Skeletal muscle tissue (tissue), 4 donors: ENCODE data around the gene ARID1B. TPM values are rescaled to one million over a fixed set of nuclear protein-coding genes. Genes with fewer than 3 reads are reported as not detected.
A peak's percentile ranks its signal among the peaks of the same experiment; 100 is the strongest.

Source experiments
- H3K27ac ChIP-seq: one replicate; pipeline ENCODE4 v1.7.0; 2013; ENCODE audit warnings: mild to moderate bottlenecking, low read depth, low read length, inconsistent platforms
- H3K27me3 ChIP-seq, 3 donors: one replicate each; pipeline ENCODE4 v1.7.0; 2013; ENCODE audit warnings: low read length in 3 of 3; ENCODE audit not compliant: control insufficient read depth in 3 of 3, insufficient read depth in 3 of 3
- H3K36me3 ChIP-seq, 3 donors: one replicate each; pipeline ENCODE4 v1.7.0; 2013; ENCODE audit warnings: low read length in 3 of 3; ENCODE audit not compliant: control insufficient read depth in 3 of 3, insufficient read depth in 3 of 3
- H3K4me1 ChIP-seq, 3 donors: one replicate each; pipeline ENCODE4 v1.7.0; 2013; ENCODE audit warnings: low read length in 3 of 3, mild to moderate bottlenecking in 3 of 3; ENCODE audit not compliant: control insufficient read depth in 3 of 3, insufficient read depth in 3 of 3
- H3K4me3 ChIP-seq, 3 donors: one replicate each; pipeline ENCODE4 v1.7.0; 2013; ENCODE audit warnings: low read length in 3 of 3
- H3K9ac ChIP-seq, 3 donors: one replicate each; pipeline ENCODE4 v1.7.0; 2013; ENCODE audit warnings: low read length in 3 of 3, mild to moderate bottlenecking in 3 of 3, moderate library complexity in 2 of 3, low read depth in 1 of 3
- H3K9me3 ChIP-seq, 3 donors: one replicate each; pipeline ENCODE4 v1.7.0; 2013; ENCODE audit warnings: low read length in 3 of 3; ENCODE audit not compliant: control insufficient read depth in 3 of 3
- total RNA-seq: library from RNA; depleted of rRNA; stranded (reverse); fragments of >200 nt; gene quantifications from one replicate; pipeline ENCODE4 v1.2.3, GENCODE V29; 2014
- donor health status: Osteomylitis.

The ARID1B gene
- total RNA-seq, 1 donor from 2014 or later: 73.6 TPM

DNA sequence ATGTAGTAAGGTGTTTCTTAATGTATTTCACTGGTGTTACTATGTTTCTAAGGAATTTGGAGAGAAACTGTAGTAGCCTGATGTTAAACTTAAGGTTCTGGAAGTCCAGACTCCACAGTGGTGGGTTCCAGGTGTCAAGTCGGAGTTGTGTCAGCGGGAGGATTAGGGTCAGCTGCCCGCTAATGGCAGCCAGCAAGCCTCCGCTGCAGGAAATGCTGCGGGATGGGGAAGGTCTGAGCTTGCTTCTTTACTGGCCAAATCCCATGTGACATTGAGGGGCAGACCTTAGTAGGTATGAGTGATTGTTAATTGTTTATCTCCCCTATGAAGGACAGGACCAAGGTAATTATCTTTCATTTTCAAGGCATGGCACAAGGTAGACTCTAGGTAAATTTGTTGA, 3.7 kb upstream of the ARID1B start:
- H3K4me1 ChIP-seq: peaks cover 8 to 15% (median 12%) of the 10 kb centered on the region in 3 donors
- H3K27me3 ChIP-seq: no peaks in the 10 kb centered on the region
- no peaks in the 10 kb centered on the region for H3K9me3 ChIP-seq
- no peak overlapping the region for H3K9ac ChIP-seq
- H3K4me3 ChIP-seq: peak overlapping the region in 1 of 3 donors; percentile 26
- no peak overlapping the region for H3K27ac ChIP-seq
- H3K36me3 ChIP-seq: no peaks in the 10 kb centered on the region

DNA sequence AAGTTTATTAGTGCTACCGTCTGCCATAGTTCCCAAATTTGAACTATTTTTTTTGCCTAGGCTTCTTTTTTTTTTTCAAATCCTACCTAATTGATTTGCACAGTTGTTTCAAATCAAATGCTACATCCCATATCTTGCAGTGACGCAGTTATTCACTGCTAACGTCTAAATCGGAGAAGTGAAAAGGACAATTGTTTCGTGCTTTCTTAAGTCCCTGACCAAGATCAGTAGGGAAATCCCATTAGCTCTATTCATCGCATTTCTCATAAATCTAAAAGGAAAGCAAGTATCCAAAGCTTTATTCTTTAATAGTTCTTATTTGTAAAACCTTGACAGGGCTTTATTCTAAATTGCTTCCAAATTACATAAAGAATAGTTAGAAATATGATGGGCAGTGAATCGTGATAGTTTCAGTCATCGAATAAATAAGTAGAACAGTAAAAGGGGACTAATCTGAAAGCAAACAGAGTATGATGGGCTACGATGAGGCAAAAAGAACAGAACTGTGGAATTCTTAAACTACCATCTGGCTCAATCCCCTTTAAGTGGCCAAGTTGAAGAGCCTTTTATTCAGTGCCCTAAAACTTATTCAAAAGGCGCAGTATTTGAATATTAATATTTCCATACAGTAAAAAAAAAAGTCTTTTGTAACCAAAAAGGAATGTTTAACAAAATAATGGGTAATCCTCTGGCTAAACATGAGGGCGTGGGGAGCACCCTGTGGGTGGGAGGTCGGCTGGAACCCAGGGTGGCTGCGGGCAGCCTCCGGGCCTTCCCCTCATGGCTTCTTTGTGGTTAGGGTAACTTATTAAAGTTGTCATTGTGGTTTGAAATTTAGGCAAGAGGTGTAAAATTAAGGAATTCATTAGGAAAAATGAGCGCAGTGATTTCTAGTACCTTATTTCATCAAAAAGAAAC, 3.0 kb upstream of the ARID1B start:
- Histone ChIP-seq H3K4me3 (peak overlapping the region in 1 of 3 donors; percentile 30), H3K27me3 (no peaks in the 10 kb centered on the region), H3K4me1 (peaks cover 8 to 15% (median 12%) of the 10 kb centered on the region in 3 donors), H3K9ac (peak overlapping the region in 1 of 3 donors; percentile 39), H3K9me3 (no peaks in the 10 kb centered on the region), H3K27ac (no peak overlapping the region), H3K36me3 (no peaks in the 10 kb centered on the region)

DNA sequence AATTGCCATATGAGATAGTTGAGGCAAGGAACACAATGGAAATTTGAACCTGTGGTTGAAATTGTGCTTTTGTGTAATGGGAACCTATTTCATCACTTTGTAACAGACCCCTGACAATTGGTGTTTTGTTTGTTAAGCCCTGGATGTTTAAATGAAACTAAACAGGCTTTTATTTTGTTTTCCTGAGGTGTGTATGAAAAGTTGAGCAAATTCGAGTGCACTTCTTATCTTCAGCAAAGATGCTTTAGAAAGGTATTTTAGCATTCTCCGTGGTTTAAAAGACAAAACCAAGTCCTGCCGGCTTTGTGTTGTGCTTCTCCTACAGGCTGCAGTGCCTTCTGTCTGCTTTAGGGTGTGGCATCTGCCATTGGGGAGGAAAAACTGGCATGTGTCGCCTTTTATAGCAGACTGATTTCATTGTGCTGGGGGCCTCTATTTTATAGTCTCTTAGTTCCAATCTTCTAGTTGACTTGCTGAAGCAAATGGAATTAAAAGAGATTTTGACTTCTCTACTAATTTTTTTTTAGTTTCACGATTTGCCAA, 2.2 kb upstream of the ARID1B start:
- H3K9ac ChIP-seq: peak overlapping the region in 2 of 3 donors; percentile 39 to 54
- H3K4me3 ChIP-seq: peak overlapping the region in 2 of 3 donors; percentile 1 to 6
- peak overlapping the region; percentile 45 for H3K27ac ChIP-seq
- no peaks in the 10 kb centered on the region for H3K27me3 ChIP-seq
- no peaks in the 10 kb centered on the region for H3K36me3 ChIP-seq
- no peaks in the 10 kb centered on the region for H3K9me3 ChIP-seq
- H3K4me1 ChIP-seq: peaks cover 9 to 15% (median 14%) of the 10 kb centered on the region in 3 donors

DNA sequence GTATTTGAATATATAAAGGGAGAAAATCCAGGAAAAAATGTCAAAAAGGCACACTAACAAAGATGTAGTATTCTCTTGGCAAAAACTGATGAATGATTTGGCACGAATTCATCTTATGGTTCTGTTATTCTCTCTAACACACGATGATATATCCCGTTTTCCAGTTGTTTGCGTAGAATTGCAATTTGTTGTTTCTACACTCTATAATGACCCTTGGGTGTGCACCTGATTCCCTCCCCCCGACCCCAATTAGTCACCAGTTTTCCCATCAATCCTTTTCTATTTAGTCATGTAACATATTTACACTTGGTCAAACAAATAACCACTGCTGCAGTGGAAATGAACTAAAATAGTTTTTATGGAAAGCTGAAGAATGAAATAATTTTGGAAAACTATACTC, 1.5 kb upstream of the ARID1B start:
- no peaks in the 10 kb centered on the region for H3K27me3 ChIP-seq
- H3K4me1 ChIP-seq: peaks cover 14 to 17% (median 15%) of the 10 kb centered on the region in 3 donors
- peak overlapping the region in 1 of 3 donors; percentile 87 for H3K4me3 ChIP-seq
- peak overlapping the region in 1 of 3 donors; percentile 47 for H3K9ac ChIP-seq
- no peaks in the 10 kb centered on the region for H3K36me3 ChIP-seq
- H3K27ac ChIP-seq: peak overlapping the region; percentile 45
- H3K9me3 ChIP-seq: no peaks in the 10 kb centered on the region

DNA sequence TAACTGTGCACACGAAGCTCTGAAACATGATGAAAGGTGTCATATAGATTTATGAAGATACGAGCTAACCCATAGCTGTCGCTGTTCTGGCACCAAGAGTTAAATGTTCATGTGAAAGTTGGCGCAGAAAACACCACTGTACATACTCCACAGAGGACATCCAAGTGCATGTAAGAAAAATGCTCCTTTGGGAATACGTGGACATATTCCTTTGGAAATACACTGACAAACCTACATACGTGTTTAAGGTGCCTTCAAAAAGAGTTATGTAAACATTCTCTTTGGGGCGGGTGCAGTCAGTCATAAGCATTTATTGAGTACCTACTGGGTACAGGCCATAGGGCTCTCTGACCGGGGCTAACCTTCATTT, 723 bp upstream of the ARID1B start:
- Histone ChIP-seq H3K9ac (peak overlapping the region; percentile 74 to 96 (median 92)), H3K27ac (peak overlapping the region; percentile 83), H3K27me3 (no peaks in the 10 kb centered on the region), H3K4me1 (peaks cover 14 to 17% (median 15%) of the 10 kb centered on the region in 3 donors), H3K36me3 (no peaks in the 10 kb centered on the region), H3K9me3 (no peaks in the 10 kb centered on the region), H3K4me3 (peak overlapping the region; percentile 80 to 87 (median 82))

DNA sequence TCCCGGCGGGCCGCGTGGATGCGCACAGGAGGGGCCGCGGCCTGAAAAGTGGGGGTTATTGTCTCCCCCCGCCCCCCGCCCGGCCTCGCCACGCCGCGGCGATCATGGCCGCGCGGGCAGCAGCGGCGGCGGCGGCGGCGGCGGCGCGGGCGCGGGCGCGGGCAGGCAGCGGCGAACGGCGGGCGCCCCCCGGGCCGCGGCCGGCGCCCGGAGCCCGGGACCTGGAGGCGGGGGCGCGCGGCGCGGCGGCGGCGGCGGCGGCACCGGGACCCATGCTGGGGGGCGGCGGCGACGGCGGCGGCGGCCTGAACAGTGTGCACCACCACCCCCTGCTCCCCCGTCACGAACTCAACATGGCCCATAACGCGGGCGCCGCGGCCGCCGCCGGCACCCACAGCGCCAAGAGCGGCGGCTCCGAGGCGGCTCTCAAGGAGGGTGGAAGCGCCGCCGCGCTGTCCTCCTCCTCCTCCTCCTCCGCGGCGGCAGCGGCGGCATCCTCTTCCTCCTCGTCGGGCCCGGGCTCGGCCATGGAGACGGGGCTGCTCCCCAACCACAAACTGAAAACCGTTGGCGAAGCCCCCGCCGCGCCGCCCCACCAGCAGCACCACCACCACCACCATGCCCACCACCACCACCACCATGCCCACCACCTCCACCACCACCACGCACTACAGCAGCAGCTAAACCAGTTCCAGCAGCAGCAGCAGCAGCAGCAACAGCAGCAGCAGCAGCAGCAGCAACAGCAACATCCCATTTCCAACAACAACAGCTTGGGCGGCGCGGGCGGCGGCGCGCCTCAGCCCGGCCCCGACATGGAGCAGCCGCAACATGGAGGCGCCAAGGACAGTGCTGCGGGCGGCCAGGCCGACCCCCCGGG, 637 bp downstream of the ARID1B start:
- Histone ChIP-seq H3K36me3 (no peaks in the 10 kb centered on the region), H3K4me1 (peaks cover 14 to 23% (median 15%) of the 10 kb centered on the region in 3 donors), H3K9ac (peak overlapping the region; percentile 81 to 97 (median 94)), H3K9me3 (no peaks in the 10 kb centered on the region), H3K27me3 (no peaks in the 10 kb centered on the region), H3K27ac (peak overlapping the region; percentile 93), H3K4me3 (peak overlapping the region; percentile 82 to 91 (median 83))

DNA sequence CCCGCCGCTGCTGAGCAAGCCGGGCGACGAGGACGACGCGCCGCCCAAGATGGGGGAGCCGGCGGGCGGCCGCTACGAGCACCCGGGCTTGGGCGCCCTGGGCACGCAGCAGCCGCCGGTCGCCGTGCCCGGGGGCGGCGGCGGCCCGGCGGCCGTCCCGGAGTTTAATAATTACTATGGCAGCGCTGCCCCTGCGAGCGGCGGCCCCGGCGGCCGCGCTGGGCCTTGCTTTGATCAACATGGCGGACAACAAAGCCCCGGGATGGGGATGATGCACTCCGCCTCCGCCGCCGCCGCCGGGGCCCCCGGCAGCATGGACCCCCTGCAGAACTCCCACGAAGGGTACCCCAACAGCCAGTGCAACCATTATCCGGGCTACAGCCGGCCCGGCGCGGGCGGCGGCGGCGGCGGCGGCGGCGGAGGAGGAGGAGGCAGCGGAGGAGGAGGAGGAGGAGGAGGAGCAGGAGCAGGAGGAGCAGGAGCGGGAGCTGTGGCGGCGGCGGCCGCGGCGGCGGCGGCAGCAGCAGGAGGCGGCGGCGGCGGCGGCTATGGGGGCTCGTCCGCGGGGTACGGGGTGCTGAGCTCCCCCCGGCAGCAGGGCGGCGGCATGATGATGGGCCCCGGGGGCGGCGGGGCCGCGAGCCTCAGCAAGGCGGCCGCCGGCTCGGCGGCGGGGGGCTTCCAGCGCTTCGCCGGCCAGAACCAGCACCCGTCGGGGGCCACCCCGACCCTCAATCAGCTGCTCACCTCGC, 1.5 kb downstream of the ARID1B start:
- Histone ChIP-seq H3K9me3 (no peaks in the 10 kb centered on the region), H3K4me3 (peak overlapping the region; percentile 38 to 91 (median 77)), H3K27me3 (no peaks in the 10 kb centered on the region), H3K9ac (peak overlapping the region; percentile 81 to 94 (median 86)), H3K27ac (peak overlapping the region; percentile 93), H3K4me1 (peaks cover 17 to 29% (median 19%) of the 10 kb centered on the region in 3 donors), H3K36me3 (no peaks in the 10 kb centered on the region)

DNA sequence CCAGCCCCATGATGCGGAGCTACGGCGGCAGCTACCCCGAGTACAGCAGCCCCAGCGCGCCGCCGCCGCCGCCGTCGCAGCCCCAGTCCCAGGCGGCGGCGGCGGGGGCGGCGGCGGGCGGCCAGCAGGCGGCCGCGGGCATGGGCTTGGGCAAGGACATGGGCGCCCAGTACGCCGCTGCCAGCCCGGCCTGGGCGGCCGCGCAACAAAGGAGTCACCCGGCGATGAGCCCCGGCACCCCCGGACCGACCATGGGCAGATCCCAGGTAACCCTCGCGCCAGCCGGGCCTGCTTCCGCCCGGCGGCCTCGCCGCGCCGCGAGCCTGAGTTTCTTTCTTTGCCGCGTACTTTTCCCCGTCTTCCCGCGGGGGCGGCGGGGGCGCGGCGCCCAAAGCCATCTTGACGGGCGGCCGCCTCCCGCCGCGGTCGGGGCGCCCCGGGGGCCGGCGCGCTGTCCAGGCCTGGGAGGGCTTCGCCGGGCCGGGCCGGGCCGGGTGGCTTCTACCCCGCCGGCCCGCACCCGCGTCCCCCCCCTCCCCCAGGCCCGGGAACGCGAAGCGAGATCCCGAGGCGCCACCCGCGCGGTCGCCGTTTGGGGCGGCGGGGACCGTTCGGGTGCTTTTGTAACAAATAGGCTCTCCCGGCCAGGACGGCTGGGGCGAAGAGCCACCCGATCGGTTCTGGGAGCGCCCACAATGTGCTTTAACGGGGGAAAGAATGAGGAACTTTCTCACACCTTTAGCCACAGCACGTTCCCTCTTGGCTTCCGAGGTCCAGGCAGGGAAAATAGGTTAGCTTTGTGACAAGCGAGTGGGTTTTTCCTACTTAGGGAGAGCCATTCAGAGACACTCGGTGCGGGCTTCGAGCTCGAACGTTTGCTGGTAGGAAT, 2.3 kb downstream of the ARID1B start:
- no peaks in the 10 kb centered on the region for H3K27me3 ChIP-seq
- peak overlapping the region; percentile 75 to 97 (median 91) for H3K4me3 ChIP-seq
- peak overlapping the region; percentile 93 for H3K27ac ChIP-seq
- peak overlapping the region; percentile 91 to 96 (median 94) for H3K9ac ChIP-seq
- no peaks in the 10 kb centered on the region for H3K9me3 ChIP-seq
- no peaks in the 10 kb centered on the region for H3K36me3 ChIP-seq
- H3K4me1 ChIP-seq: peaks cover 18 to 36% (median 26%) of the 10 kb centered on the region in 3 donors
